ENCODE measurements around the gene RB1.

The RB1 gene

GRCh38 chr13:48303359-48304142, at the start of gene RB1:
RB1 (plus strand) TSS chr13:48303751; CDS start chr13:48303913, 162 bp downstream.
- peak; percentile 88 for DNase-seq (ENCODE audit: low spot score)

- no peak for DNase-seq (ENCODE audit: low spot score)
Observed at GRCh38 chr13:48253849-48254248, 49.7 kb upstream of the RB1 start.

GRCh38 chr13:48255090-48255489, 48.5 kb upstream of the RB1 start:
- no peak for DNase-seq (ENCODE audit: low spot score)

GRCh38 chr13:48255954-48256353, 47.6 kb upstream of the RB1 start:
- no peak for DNase-seq (ENCODE audit: low spot score)

- DNase-seq (ENCODE audit: low spot score), result no peak
Observed at GRCh38 chr13:48258002-48258401, 45.5 kb upstream of the RB1 start.

- DNase-seq (ENCODE audit: low spot score), result no peak
Observed at GRCh38 chr13:48258430-48258829, 45.1 kb upstream of the RB1 start.

GRCh38 chr13:48260970-48261369, 42.6 kb upstream of the RB1 start:
- DNase-seq (ENCODE audit: low spot score), result no peak

- no peak for DNase-seq (ENCODE audit: low spot score)
Observed at GRCh38 chr13:48263196-48263595, 40.4 kb upstream of the RB1 start.

- no peak for DNase-seq (ENCODE audit: low spot score)
Observed at GRCh38 chr13:48264058-48264457, 39.5 kb upstream of the RB1 start.

- peak; percentile 9 for DNase-seq (ENCODE audit: low spot score)
Observed at GRCh38 chr13:48265217-48265815, 38.2 kb upstream of the RB1 start.

- no peak for DNase-seq (ENCODE audit: low spot score)
Observed at GRCh38 chr13:48266150-48266549, 37.4 kb upstream of the RB1 start.

- DNase-seq (ENCODE audit: low spot score), result no peak
Observed at GRCh38 chr13:48266701-48267639, 36.6 kb upstream of the RB1 start.

GRCh38 chr13:48268019-48268418, 35.5 kb upstream of the RB1 start:
- no peak for DNase-seq (ENCODE audit: low spot score)

GRCh38 chr13:48273346-48273745, 30.2 kb upstream of the RB1 start:
- DNase-seq (ENCODE audit: low spot score), result no peak

- no peak for DNase-seq (ENCODE audit: low spot score)
Observed at GRCh38 chr13:48275507-48275906, 28.0 kb upstream of the RB1 start.

GRCh38 chr13:48278806-48279205, 24.7 kb upstream of the RB1 start:
- DNase-seq (ENCODE audit: low spot score), result no peak

GRCh38 chr13:48281556-48281955, 22.0 kb upstream of the RB1 start:
- no peak for DNase-seq (ENCODE audit: low spot score)

- no peak for DNase-seq (ENCODE audit: low spot score)
Observed at GRCh38 chr13:48291730-48292129, 11.8 kb upstream of the RB1 start.

GRCh38 chr13:48292650-48293049, 10.9 kb upstream of the RB1 start:
- DNase-seq (ENCODE audit: low spot score), result no peak

- DNase-seq (ENCODE audit: low spot score), result no peak
Observed at GRCh38 chr13:48294653-48295052, 8.9 kb upstream of the RB1 start.

GRCh38 chr13:48295271-48295670, 8.3 kb upstream of the RB1 start:
- no peak for DNase-seq (ENCODE audit: low spot score)

- DNase-seq (ENCODE audit: low spot score), result no peak
Observed at GRCh38 chr13:48296528-48296927, 7.0 kb upstream of the RB1 start.
